IPS-NIHi11 (cell line): ENCODE measurements around the gene TNFRSF18.

ENCODE experiments used
- DNase-seq: peaks from one replicate; pipeline ENCODE4 v3.0.0; 2012; ENCODE audit warnings: mixed read lengths, low spot score

The TNFRSF18 gene

GRCh38 chr1:1227386-1227785 is 21.0 kb upstream of the TNFRSF18 start:
- no peak for DNase-seq

GRCh38 chr1:1226566-1227362 is 20.4 kb upstream of the TNFRSF18 start:
- no peak for DNase-seq

GRCh38 chr1:1225913-1226312 is 19.5 kb upstream of the TNFRSF18 start:
- DNase-seq, result no peak

GRCh38 chr1:1225238-1225845 is 18.9 kb upstream of the TNFRSF18 start:
- DNase-seq, result no peak

- DNase-seq, result no peak
Observed at GRCh38 chr1:1223891-1224290, 17.5 kb upstream of the TNFRSF18 start.

- no peak for DNase-seq
Observed at GRCh38 chr1:1223321-1223720, 16.9 kb upstream of the TNFRSF18 start.

- no peak for DNase-seq
Observed at GRCh38 chr1:1222575-1223225, 16.3 kb upstream of the TNFRSF18 start.

- no peak for DNase-seq
Observed at GRCh38 chr1:1221887-1222574, 15.6 kb upstream of the TNFRSF18 start.

GRCh38 chr1:1220197-1220596 is 13.8 kb upstream of the TNFRSF18 start:
- no peak for DNase-seq

GRCh38 chr1:1219341-1219740 is 12.9 kb upstream of the TNFRSF18 start:
- no peak for DNase-seq

- DNase-seq, result no peak
Observed at GRCh38 chr1:1218524-1219200, 12.3 kb upstream of the TNFRSF18 start.

- no peak for DNase-seq
Observed at GRCh38 chr1:1217621-1218523, 11.5 kb upstream of the TNFRSF18 start.

- DNase-seq, result no peak
Observed at GRCh38 chr1:1216770-1217620, 10.6 kb upstream of the TNFRSF18 start.

GRCh38 chr1:1215881-1216605 is 9.7 kb upstream of the TNFRSF18 start:
- DNase-seq, result no peak

GRCh38 chr1:1215080-1215676 is 8.8 kb upstream of the TNFRSF18 start:
- DNase-seq, result no peak

GRCh38 chr1:1213345-1214265 is 7.2 kb upstream of the TNFRSF18 start, which contains the start of gene TNFRSF4:
Gene TNFRSF4 (minus strand): TSS chr1:1214153. CDS start chr1:1214127, 26 bp downstream.
- no peak for DNase-seq

- no peak for DNase-seq
Observed at GRCh38 chr1:1212780-1213344, 6.5 kb upstream of the TNFRSF18 start.
